HG03060 (cell line): Measurements from ENCODE around the gene COMT.

Experiments
- ATAC-seq: cut with Tn5 transposase; IDR thresholded peaks from one replicate; pipeline ENCODE4 v1.9.1; 2021; ENCODE audit warnings: low read depth, moderate number of reproducible peaks; ENCODE audit not compliant: unreplicated experiment

The COMT gene

DNA sequence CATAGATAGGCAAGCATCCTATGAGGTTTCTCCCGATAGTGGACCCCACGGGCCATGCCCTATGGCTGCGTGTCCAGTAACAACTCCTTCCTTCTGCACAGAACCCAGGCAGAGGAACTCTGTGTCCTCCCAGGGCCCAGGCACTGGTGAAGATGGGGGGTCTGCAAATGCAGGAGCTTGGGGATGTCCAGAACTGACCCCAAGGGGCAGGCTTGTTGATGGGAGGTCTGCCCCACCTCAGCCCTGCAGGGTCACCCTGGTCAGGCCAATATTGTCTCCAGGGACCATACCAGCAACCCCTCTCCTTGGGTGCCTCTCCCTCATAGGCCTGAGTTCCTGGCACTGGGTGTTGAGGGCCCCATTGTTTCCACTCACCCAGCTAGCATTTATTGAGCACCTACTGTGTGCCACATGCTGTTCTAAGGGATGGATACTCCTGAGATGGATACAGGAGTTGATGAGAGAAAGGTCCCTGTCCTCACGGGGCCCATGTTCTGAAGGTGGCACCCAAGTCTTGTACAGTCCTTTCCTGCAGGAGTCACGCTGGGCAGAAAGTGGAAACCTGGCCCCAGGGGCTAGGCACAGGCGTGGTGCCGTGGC lies 26.4 kb downstream of the COMT start:
- no peak for ATAC-seq

DNA sequence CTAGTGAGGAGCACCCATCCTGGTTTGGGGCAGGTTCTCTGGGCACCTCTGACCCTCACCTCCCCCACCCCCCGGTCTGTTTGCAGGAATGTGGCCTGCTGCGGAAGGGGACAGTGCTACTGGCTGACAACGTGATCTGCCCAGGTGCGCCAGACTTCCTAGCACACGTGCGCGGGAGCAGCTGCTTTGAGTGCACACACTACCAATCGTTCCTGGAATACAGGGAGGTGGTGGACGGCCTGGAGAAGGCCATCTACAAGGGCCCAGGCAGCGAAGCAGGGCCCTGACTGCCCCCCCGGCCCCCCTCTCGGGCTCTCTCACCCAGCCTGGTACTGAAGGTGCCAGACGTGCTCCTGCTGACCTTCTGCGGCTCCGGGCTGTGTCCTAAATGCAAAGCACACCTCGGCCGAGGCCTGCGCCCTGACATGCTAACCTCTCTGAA lies 26.9 kb downstream of the COMT start:
- no peak for ATAC-seq

- no peak for ATAC-seq
Observed at GRCh38 chr22:19969141-19969928, 27.8 kb downstream of the COMT start.

DNA sequence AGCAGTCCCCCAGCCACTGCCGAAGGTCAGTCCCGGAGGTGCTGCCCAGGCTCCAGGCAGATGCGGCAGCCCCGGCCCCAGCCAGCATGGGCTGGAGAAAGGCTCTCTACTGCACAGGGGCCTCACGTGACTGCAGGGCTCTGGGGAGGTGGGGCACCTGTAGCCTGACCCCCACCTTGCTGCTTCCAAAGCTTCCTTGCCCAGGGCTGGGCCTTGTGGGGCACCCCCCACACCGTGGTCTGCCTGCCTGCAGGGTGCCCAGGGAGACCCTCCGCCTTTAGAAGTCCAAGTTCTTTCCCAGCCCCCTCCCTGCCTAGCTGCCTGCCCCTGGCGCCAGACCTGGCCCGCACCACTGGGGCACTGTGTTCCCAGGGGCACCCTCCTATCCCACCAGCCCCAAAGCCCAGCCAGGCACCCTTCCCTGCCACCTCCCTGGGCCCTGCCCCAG lies 28.5 kb downstream of the COMT start:
- ATAC-seq, result no peak

GRCh38 chr22:19970479-19971275 lies 29.1 kb downstream of the COMT start:
- ATAC-seq, result no peak

- ATAC-seq, result no peak
Observed at GRCh38 chr22:19971276-19972124, 29.9 kb downstream of the COMT start.

DNA sequence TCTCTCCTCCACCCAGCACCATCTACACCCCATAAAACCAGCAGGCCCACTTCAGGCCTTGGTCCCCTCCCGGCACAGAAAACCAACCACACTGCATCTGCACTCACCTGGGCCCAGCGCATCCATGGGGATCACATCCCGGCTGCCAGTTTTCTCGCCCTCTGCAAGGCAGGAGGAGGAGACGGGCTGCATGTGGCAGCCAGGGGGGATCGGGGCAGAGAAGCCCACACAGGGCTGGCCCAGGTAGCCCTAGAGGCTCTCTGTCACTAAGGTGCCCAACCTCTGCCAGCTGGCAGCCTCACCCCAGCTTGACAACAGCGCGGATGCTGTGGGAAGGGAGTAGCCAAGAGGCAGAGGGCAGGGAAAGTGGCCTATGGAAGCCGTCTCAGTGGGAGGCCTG lies 30.7 kb downstream of the COMT start:
- ATAC-seq, result no peak

DNA sequence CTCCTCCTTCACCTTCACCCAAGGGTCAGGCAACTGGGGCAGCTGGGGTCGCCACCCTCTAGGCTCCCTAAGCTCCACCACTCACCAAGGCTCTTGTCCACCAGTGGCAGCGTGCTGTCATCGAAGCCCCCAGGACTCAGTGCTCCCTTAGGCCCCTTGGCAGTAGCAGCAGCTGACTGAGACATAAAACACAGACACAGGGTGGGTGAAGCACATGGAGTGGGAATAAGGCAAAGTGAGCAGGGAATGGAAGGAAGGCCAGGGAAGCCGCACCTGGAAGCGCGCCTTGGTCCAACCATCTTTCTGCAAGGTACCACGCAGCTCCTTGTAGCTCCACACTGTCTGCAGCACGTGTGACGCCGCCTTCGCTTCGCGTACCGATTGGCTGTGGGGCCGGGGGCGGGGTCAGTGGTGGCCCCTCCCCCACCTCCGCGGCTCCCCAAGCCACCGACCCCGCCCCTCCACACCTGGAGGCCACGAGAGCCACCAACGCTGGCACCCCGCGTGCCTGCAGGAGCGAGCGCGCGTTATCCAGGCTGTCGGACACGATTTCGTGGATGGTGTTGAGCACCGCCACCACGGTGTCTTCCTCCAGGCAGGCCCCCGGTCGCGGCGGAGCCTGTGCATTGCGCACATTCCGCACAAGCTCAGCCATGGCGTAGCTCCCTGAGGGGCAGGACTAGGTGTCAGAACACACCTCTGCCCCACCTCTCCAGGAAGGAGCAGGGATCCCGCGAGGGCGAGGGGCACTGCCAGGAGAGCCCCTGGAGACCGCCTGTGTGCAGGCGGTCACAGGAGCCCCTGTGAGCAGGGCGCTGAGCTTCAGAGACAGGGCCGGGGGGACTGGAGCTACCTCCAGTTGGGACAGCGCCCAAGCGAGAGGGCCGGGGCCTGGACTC lies 31.3 kb downstream of the COMT start:
- ATAC-seq, result no peak

- no peak for ATAC-seq
Observed at GRCh38 chr22:19973551-19974267, 32.1 kb downstream of the COMT start.

GRCh38 chr22:19974268-19974861 lies 32.8 kb downstream of the COMT start:
- no peak for ATAC-seq

- no peak for ATAC-seq
Observed at GRCh38 chr22:19974935-19975706, 33.5 kb downstream of the COMT start.

DNA sequence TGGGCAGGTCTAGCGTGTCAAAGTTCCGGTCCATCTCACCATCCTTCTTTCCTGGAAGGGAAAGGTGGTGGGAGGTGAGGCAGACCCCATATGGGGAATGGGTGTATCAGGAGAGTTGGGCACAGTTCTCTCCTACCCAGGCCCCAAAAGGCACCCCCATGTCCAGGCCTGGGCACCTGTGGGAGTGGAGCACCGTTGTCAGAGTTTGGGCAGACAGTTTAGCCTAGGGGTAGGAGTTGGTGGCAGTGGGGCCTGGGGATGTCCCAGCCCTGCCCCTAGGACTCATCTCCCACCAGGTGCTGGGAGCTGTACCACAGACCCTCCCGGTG lies 34.1 kb downstream of the COMT start:
- no peak for ATAC-seq

DNA sequence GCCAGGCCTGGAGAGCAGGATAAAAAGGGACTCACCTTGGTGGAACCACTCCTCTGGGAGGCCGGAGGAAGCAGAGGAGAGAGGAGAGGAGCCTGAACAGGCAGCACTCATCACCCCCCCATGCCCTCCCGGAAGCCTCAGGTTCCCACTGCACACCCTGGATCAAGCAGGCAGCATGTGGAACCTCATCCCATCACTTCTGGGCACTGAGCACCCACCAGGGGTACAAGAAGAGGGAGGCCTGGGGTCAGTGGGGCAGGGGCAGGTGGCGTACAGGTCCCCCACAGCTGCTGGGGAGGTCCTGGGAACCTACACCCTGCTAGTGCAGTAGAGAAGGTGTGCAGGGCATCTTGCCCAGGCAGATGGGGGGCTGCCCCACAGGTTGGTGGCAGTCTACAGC lies 35.1 kb downstream of the COMT start:
- ATAC-seq, result no peak

DNA sequence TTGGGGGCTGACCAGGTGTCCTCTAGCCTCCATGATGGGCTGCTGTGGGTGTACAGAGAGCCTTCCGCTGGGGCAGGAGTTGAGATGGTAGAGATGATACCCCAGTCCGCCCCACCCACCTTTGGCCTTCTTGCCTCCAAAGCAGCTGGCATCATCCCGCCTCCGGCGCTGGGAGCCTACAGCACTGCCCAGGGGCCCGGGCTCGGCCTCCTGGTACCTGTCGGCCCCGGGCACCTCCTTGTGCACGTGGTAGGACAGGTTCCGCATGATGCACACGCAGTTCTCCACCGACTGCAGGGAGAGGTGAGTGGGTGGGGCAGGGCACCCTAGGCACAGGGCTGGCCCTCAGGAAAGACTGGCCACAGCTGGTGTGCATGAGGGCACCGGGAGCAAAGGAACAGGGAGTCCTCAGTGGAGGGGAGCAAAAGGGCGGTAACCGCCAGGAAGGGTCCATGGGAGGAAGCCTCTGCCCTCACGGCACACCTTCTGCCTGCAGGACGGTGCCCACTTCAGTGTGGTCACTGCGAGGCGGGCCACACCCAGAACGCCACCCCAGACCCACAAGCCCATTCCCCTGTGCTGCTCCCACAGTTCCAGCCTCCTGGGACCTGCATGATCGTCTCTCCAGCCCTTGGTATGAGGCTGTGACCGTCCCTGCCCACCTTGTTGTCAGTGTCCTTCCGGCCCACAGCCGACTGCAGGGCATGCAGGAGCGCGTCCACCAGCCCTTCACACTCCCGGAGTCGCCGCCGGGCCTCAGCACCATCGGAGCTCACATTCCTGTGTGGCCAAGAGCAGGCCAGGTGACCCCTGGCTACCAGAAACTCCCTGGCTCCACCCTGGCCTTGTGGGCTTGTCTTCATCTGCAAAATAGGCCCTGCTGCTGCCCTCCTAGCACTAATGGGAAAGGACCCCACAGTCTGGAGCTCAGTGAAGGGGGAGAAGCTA lies 36.0 kb downstream of the COMT start:
- no peak for ATAC-seq

GRCh38 chr22:19978748-19979147 lies 37.2 kb downstream of the COMT start:
- no peak for ATAC-seq

GRCh38 chr22:19979712-19980493 lies 38.3 kb downstream of the COMT start:
- ATAC-seq, result no peak
